ENCODE results near the gene GTF3C5. TPM values are rescaled to one million over a fixed set of nuclear protein-coding genes. Genes with fewer than 3 reads are reported as not detected.

The GTF3C5 gene
- total and polyA plus RNA-seq, 2 of the 4 experiments (the other 2 are of a cell fraction), result 49.1 to 52.3 TPM

DNA sequence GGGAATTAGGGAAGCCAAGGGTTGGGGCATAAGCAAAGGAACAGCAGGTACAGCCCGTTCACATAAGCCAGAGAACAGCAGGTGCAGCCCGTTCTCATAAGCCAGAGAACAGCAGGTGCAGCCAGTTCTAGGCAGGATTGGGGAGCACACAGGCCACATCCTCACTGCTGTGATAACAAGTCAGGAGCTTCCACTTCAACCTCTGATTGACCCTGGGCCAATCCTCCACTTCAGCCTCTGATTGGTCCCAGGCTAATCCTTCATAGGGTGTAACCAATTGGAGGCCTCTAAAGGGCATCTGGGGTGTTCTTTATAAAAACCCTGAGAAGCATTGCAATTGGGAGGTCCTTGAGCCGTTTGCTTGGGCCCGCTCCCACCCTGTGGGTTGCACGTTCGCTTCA is 58.5 kb downstream of the GTF3C5 start:
- Histone ChIP-seq H2BK15ac (ENCODE audit: low read depth, low read length) (no peak overlapping the region), H4K5ac (ENCODE audit: low read depth, low read length) (no peak overlapping the region), H4K20me1 (ENCODE audit: insufficient read depth, low read length) (no peaks in the 10 kb centered on the region), H3K14ac (replicated peaks; ENCODE audit: low read depth, low read length) (no peak overlapping the region), H3K36me3 (ENCODE audit: control insufficient read depth, insufficient read depth, low read length) (no peaks in the 10 kb centered on the region), H2AK9ac (replicated peaks; ENCODE audit: low read depth, low read length, poor library complexity) (no peak overlapping the region), H4K91ac (ENCODE audit: insufficient read depth, low read depth, low read length) (no peak overlapping the region), H3K4ac (ENCODE audit: low read depth, low read length) (no peak overlapping the region), H2BK5ac (ENCODE audit: low read depth, low read length, poor library complexity, severe bottlenecking) (no peak overlapping the region), H3K27me3 (ENCODE audit: control insufficient read depth, insufficient read depth, low read length) (peaks cover 3% of the 10 kb centered on the region; the same call in 1 of the 2 replicates), H2BK120ac (ENCODE audit: low read depth, low read length) (no peak overlapping the region), H2BK20ac (ENCODE audit: low read depth, low read length) (no peak overlapping the region), H3K9me3 (ENCODE audit: control insufficient read depth, insufficient read depth, low read length) (no peaks in the 10 kb centered on the region), H3K9ac (ENCODE audit: low read depth, low read length) (no peak overlapping the region), H2AK5ac (ENCODE audit: low read depth, low read length) (no peak overlapping the region), H3K4me3 (ENCODE audit: insufficient read depth, low read depth, low read length) (no peak overlapping the region), H3K9me1 (ENCODE audit: insufficient read depth, low read length) (no peaks in the 10 kb centered on the region), H3K4me1 (ENCODE audit: control insufficient read depth, insufficient read depth, low read length) (no peaks in the 10 kb centered on the region), H3K18ac (ENCODE audit: low read depth, low read length) (no peak overlapping the region), H3K27ac (ENCODE audit: insufficient read depth, low read length) (no peak overlapping the region), H3K79me1 (ENCODE audit: low read depth in 1 of 2, low read length in 2 of 2) (no peaks in the 10 kb centered on the region), H2AFZ (replicated peaks; ENCODE audit: low read length, poor library complexity) (no peak overlapping the region), H4K8ac (ENCODE audit: low read depth in 2 of 2, low read length in 2 of 2) (no peak overlapping the region), H3K4me2 (ENCODE audit: low read depth, low read length) (no peak overlapping the region), H3K23ac (ENCODE audit: low read depth, low read length) (no peak overlapping the region), H3K56ac (ENCODE audit: extremely low read depth, insufficient read depth, low read length) (no peak overlapping the region)
- ChIA-PET POLR2A (ENCODE audit: unreplicated experiment) (no interaction called here), CTCF (no interaction called here)
- TF ChIP-seq MXI1 (IDR thresholded peaks at IDR 0.05; ENCODE audit: borderline replicate concordance, low read depth, low read length) (no peak), FOS (IDR thresholded peaks at IDR 0.05; ENCODE audit: low read depth, low read length) (no peak), CHD1 (IDR thresholded peaks at IDR 0.05; ENCODE audit: low read depth, low read length) (no peak), CEBPB (IDR thresholded peaks at IDR 0.05; ENCODE audit: low read depth, low read length) (no peak), RCOR1 (IDR thresholded peaks at IDR 0.05; ENCODE audit: insufficient replicate concordance, low read length) (no peak), POLR2A (IDR thresholded peaks at IDR 0.05; ENCODE audit: low read depth, low read length) (no peak), MAZ (IDR thresholded peaks at IDR 0.05; ENCODE audit: borderline replicate concordance, low read depth, low read length) (no peak), SMC3 (IDR thresholded peaks at IDR 0.05; ENCODE audit: low read depth, low read length) (no peak), NFE2L2 (IDR thresholded peaks at IDR 0.05; ENCODE audit: low read depth, low read length) (no peak), BHLHE40 (IDR thresholded peaks at IDR 0.05; ENCODE audit: low read depth, low read length) (no peak), MAFK (IDR thresholded peaks at IDR 0.05; ENCODE audit: low read depth, low read length) (no peak), RAD21 (IDR thresholded peaks at IDR 0.05; ENCODE audit: low read length) (no peak), RFX5 (IDR thresholded peaks at IDR 0.05; ENCODE audit: low read depth, low read length) (no peak)
- TF ChIP-seq, protein P1, sequence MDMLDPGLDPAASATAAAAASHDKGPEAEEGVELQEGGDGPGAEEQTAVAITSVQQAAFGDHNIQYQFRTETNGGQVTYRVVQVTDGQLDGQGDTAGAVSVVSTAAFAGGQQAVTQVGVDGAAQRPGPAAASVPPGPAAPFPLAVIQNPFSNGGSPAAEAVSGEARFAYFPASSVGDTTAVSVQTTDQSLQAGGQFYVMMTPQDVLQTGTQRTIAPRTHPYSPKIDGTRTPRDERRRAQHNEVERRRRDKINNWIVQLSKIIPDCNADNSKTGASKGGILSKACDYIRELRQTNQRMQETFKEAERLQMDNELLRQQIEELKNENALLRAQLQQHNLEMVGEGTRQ (IDR thresholded peaks at IDR 0.05; ENCODE audit: low read depth, low read length), result no peak
- TF ChIP-seq, protein P2, sequence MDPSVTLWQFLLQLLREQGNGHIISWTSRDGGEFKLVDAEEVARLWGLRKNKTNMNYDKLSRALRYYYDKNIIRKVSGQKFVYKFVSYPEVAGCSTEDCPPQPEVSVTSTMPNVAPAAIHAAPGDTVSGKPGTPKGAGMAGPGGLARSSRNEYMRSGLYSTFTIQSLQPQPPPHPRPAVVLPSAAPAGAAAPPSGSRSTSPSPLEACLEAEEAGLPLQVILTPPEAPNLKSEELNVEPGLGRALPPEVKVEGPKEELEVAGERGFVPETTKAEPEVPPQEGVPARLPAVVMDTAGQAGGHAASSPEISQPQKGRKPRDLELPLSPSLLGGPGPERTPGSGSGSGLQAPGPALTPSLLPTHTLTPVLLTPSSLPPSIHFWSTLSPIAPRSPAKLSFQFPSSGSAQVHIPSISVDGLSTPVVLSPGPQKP (IDR thresholded peaks at IDR 0.05; ENCODE audit: borderline replicate concordance, low read depth, low read length), result no peak
- TF ChIP-seq, protein P3, sequence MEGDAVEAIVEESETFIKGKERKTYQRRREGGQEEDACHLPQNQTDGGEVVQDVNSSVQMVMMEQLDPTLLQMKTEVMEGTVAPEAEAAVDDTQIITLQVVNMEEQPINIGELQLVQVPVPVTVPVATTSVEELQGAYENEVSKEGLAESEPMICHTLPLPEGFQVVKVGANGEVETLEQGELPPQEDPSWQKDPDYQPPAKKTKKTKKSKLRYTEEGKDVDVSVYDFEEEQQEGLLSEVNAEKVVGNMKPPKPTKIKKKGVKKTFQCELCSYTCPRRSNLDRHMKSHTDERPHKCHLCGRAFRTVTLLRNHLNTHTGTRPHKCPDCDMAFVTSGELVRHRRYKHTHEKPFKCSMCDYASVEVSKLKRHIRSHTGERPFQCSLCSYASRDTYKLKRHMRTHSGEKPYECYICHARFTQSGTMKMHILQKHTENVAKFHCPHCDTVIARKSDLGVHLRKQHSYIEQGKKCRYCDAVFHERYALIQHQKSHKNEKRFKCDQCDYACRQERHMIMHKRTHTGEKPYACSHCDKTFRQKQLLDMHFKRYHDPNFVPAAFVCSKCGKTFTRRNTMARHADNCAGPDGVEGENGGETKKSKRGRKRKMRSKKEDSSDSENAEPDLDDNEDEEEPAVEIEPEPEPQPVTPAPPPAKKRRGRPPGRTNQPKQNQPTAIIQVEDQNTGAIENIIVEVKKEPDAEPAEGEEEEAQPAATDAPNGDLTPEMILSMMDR (conservative IDR thresholded peaks at IDR 0.05; ENCODE audit: low read depth, low read length), result no peak
- ATAC-seq (ENCODE audit: low read depth), result no peak
- BruUV-seq (replicated peaks), result no TSS peak
- intact Hi-C loops (cut with micrococcal nuclease) (no loop called here), dilution Hi-C loops (cut with HindIII; ENCODE audit: low sequenced_read_pairs, unreplicated experiment) (no loop called here), in situ Hi-C loops (cut with MboI; ENCODE audit: low sequenced_read_pairs) (no loop called here)
- 90% methylated on average over 5 of the region's 6 CpGs; no CpG with 5 or more reads in 1 of the 2 experiments for WGBS, 2 experiments (ENCODE audit: extremely low coverage in 2 of 2, insufficient read length in 1 of 2)
- DNase-seq, result no peak
